HL-60 (cell line): Measurements from ENCODE around the gene FABP7.

Experiments used
- CTCF ChIP-seq: IDR thresholded peaks from one replicate; pipeline ENCODE4 v1.5.1; 2011; ENCODE audit warnings: low read length, control low read depth, inconsistent platforms; ENCODE audit not compliant: insufficient read depth
- REST ChIP-seq: IDR thresholded peaks from 2 replicates; pipeline ENCODE4 v1.6.1; 2012; ENCODE audit warnings: low read depth; ENCODE audit not compliant: insufficient replicate concordance
- SPI1 ChIP-seq: IDR thresholded peaks from 2 replicates; pipeline ENCODE4 v1.6.1; 2012; ENCODE audit warnings: low read depth, mild to moderate bottlenecking, borderline replicate concordance

GRCh38 chr6:122800906-122801305, 21.4 kb downstream of the FABP7 start:
- TF ChIP-seq CTCF (no peak), REST (no peak), SPI1 (no peak)
